BLaER1 treated with 17β-estradiol and CSF1 and Interleukin-3, amounts not matched to agents 10 nM and 100 nM (cell line): ENCODE results near the gene PBX1.

Source experiments
- H3K27ac ChIP-seq, 11 experiments: shearing (Covaris generic); formaldehyde crosslinking; 2 replicates each; pipeline ENCODE4 v1.8.1; 2022
- H3K27me3 ChIP-seq, 11 experiments: shearing (Covaris generic); formaldehyde crosslinking; 2 replicates each; pipeline ENCODE4 v1.8.1; 2022
- H3K36me3 ChIP-seq, 11 experiments: shearing (Covaris generic); formaldehyde crosslinking; 2 replicates each; pipeline ENCODE4 v1.8.1; 2022
- H3K4me1 ChIP-seq, 10 experiments: shearing (Covaris generic); formaldehyde crosslinking; 2 replicates each; pipeline ENCODE4 v1.8.1; 2022
- H3K4me2 ChIP-seq, 11 experiments: shearing (Covaris generic); formaldehyde crosslinking; 2 replicates each; pipeline ENCODE4 v1.8.1; 2022
- H3K4me3 ChIP-seq, 10 experiments: shearing (Covaris generic); formaldehyde crosslinking; 2 replicates each; pipeline ENCODE4 v1.8.1; 2022
- H3K9ac ChIP-seq, 11 experiments: shearing (Covaris generic); formaldehyde crosslinking; 2 replicates each; pipeline ENCODE4 v1.8.1; 2022
- H3K9me3 ChIP-seq, 11 experiments: shearing (Covaris generic); formaldehyde crosslinking; replicated peaks in 1 of 11; 2 replicates each; pipeline ENCODE4 v1.8.1; 2022
- H4K20me1 ChIP-seq, 11 experiments: shearing (Covaris generic); formaldehyde crosslinking; 2 replicates each; pipeline ENCODE4 v1.8.1; 2022
- Cebpa-rat ChIP-seq, 11 experiments: shearing (Covaris generic); IDR thresholded peaks; 2 replicates each; pipeline ENCODE4 v1.8.1; 2022

Gene PBX1

GRCh38 chr1:164765992-164766720 lies 207.2 kb downstream of the PBX1 start:
- TF ChIP-seq Cebpa-rat (IDR thresholded peaks at IDR 0.05) = no peak
- Histone ChIP-seq H3K4me1 (peaks cover 0 to 8% (median 0%) of the 10 kb centered on the region in 10 experiments; a peak in 2 of 20 replicates), H3K4me3 (no peak overlapping the region), H3K4me2 (no peak overlapping the region), H4K20me1 (peaks cover 3 to 58% (median 12%) of the 10 kb centered on the region in 11 experiments; a peak in 16 of 22 replicates), H3K27me3 (no peaks in the 10 kb centered on the region), H3K27ac (no peak overlapping the region), H3K9me3 (no peaks in the 10 kb centered on the region), H3K36me3 (peaks cover 0 to 55% (median 26%) of the 10 kb centered on the region in 11 experiments; a peak in 16 of 22 replicates), H3K9ac (no peak overlapping the region)

GRCh38 chr1:164767752-164768402 lies 208.9 kb downstream of the PBX1 start:
- Histone ChIP-seq H3K9me3 (no peaks in the 10 kb centered on the region), H3K4me3 (no peak overlapping the region), H3K9ac (no peak overlapping the region), H4K20me1 (peaks cover 3 to 75% (median 29%) of the 10 kb centered on the region in 11 experiments; a peak in 16 of 22 replicates), H3K36me3 (peaks cover 0 to 64% (median 26%) of the 10 kb centered on the region in 11 experiments; a peak in 15 of 22 replicates), H3K27me3 (no peaks in the 10 kb centered on the region), H3K27ac (peak overlapping the region in 2 of 11 experiments; percentile 2 to 5; a peak in 2 of 22 replicates), H3K4me2 (no peak overlapping the region), H3K4me1 (peaks cover 0 to 8% (median 0%) of the 10 kb centered on the region in 10 experiments; a peak in 2 of 20 replicates)
- TF ChIP-seq Cebpa-rat (IDR thresholded peaks at IDR 0.05) = no peak

GRCh38 chr1:164768619-164769018 lies 209.6 kb downstream of the PBX1 start:
- no peak overlapping the region for H3K9ac ChIP-seq
- no peak overlapping the region for H3K4me3 ChIP-seq
- H3K27me3 ChIP-seq = no peaks in the 10 kb centered on the region
- no peak for TF ChIP-seq Cebpa-rat (IDR thresholded peaks at IDR 0.05)
- no peak overlapping the region for H3K4me2 ChIP-seq
- H3K9me3 ChIP-seq = no peaks in the 10 kb centered on the region
- peaks cover 0 to 67% (median 26%) of the 10 kb centered on the region in 11 experiments; a peak in 15 of 22 replicates for H3K36me3 ChIP-seq
- peaks cover 0 to 8% (median 0%) of the 10 kb centered on the region in 10 experiments; a peak in 2 of 20 replicates for H3K4me1 ChIP-seq
- H4K20me1 ChIP-seq = peaks cover 7 to 75% (median 29%) of the 10 kb centered on the region in 11 experiments; a peak in 17 of 22 replicates
- no peak overlapping the region; a peak in 1 of 22 replicates for H3K27ac ChIP-seq

GRCh38 chr1:164769486-164770130 lies 210.6 kb downstream of the PBX1 start:
- no peak overlapping the region for H3K4me3 ChIP-seq
- peaks cover 13 to 79% (median 37%) of the 10 kb centered on the region in 11 experiments; a peak in 18 of 22 replicates for H4K20me1 ChIP-seq
- H3K27ac ChIP-seq = no peak overlapping the region
- no peak overlapping the region for H3K4me2 ChIP-seq
- TF ChIP-seq Cebpa-rat (IDR thresholded peaks at IDR 0.05) = no peak
- H3K9me3 ChIP-seq = no peaks in the 10 kb centered on the region
- H3K36me3 ChIP-seq = peaks cover 4 to 75% (median 32%) of the 10 kb centered on the region in 11 experiments; a peak in 16 of 22 replicates
- H3K4me1 ChIP-seq = peaks cover 0 to 8% (median 0%) of the 10 kb centered on the region in 10 experiments; a peak in 2 of 20 replicates
- H3K9ac ChIP-seq = no peak overlapping the region
- H3K27me3 ChIP-seq = no peaks in the 10 kb centered on the region

GRCh38 chr1:164770131-164770529 lies 211.1 kb downstream of the PBX1 start:
- no peak for TF ChIP-seq Cebpa-rat (IDR thresholded peaks at IDR 0.05)
- Histone ChIP-seq H4K20me1 (peaks cover 15 to 79% (median 42%) of the 10 kb centered on the region in 11 experiments; a peak in 19 of 22 replicates), H3K9me3 (no peaks in the 10 kb centered on the region), H3K27me3 (no peaks in the 10 kb centered on the region), H3K4me3 (no peak overlapping the region), H3K4me2 (no peak overlapping the region), H3K9ac (no peak overlapping the region), H3K27ac (no peak overlapping the region), H3K4me1 (peaks cover 0 to 8% (median 0%) of the 10 kb centered on the region in 10 experiments; a peak in 2 of 20 replicates), H3K36me3 (peaks cover 7 to 80% (median 35%) of the 10 kb centered on the region in 11 experiments; a peak in 16 of 22 replicates)

- Histone ChIP-seq H3K9me3 (no peaks in the 10 kb centered on the region), H3K9ac (no peak overlapping the region), H3K27ac (no peak overlapping the region), H3K27me3 (no peaks in the 10 kb centered on the region), H3K4me1 (peaks cover 0 to 8% (median 0%) of the 10 kb centered on the region in 10 experiments; a peak in 2 of 20 replicates), H3K36me3 (peaks cover 7 to 83% (median 44%) of the 10 kb centered on the region in 11 experiments; a peak in 17 of 22 replicates), H3K4me2 (no peak overlapping the region), H3K4me3 (no peak overlapping the region), H4K20me1 (peaks cover 25 to 80% (median 49%) of the 10 kb centered on the region in 11 experiments; a peak in 20 of 22 replicates)
- no peak for TF ChIP-seq Cebpa-rat (IDR thresholded peaks at IDR 0.05)
Measured at GRCh38 chr1:164771041-164771618, 212.1 kb downstream of the PBX1 start.

- H3K27ac ChIP-seq = no peak overlapping the region
- H3K9me3 ChIP-seq = no peaks in the 10 kb centered on the region
- no peak overlapping the region for H3K4me3 ChIP-seq
- H3K4me2 ChIP-seq = no peak overlapping the region
- H4K20me1 ChIP-seq = peaks cover 27 to 82% (median 52%) of the 10 kb centered on the region in 11 experiments; a peak in 20 of 22 replicates
- no peak for TF ChIP-seq Cebpa-rat (IDR thresholded peaks at IDR 0.05)
- H3K27me3 ChIP-seq = no peaks in the 10 kb centered on the region
- H3K9ac ChIP-seq = no peak overlapping the region
- H3K4me1 ChIP-seq = peaks cover 0 to 8% (median 0%) of the 10 kb centered on the region in 10 experiments; a peak in 2 of 20 replicates
- H3K36me3 ChIP-seq = peaks cover 7 to 86% (median 45%) of the 10 kb centered on the region in 11 experiments; a peak in 17 of 22 replicates
Measured at GRCh38 chr1:164771619-164772361, 212.8 kb downstream of the PBX1 start.

GRCh38 chr1:164772635-164773034 lies 213.7 kb downstream of the PBX1 start:
- Histone ChIP-seq H3K27me3 (no peaks in the 10 kb centered on the region), H3K4me2 (no peak overlapping the region), H3K9ac (no peak overlapping the region), H3K27ac (no peak overlapping the region), H3K36me3 (peaks cover 7 to 88% (median 40%) of the 10 kb centered on the region in 11 experiments; a peak in 17 of 22 replicates), H3K4me3 (no peak overlapping the region), H3K4me1 (peaks cover 0 to 6% (median 0%) of the 10 kb centered on the region in 10 experiments; a peak in 3 of 20 replicates), H3K9me3 (no peaks in the 10 kb centered on the region), H4K20me1 (peaks cover 32 to 86% (median 60%) of the 10 kb centered on the region in 11 experiments; a peak in 21 of 22 replicates)
- TF ChIP-seq Cebpa-rat (IDR thresholded peaks at IDR 0.05) = no peak
